HG03103 (cell line): ENCODE data around the gene C4orf50.
"Not testable (repeated sequence)": the region's sequence is repeated elsewhere in the genome, so short reads cannot be mapped to it uniquely, and the experiment has no call there.

Experiments
- ATAC-seq: cut with Tn5 transposase; IDR thresholded peaks from one replicate; pipeline ENCODE4 v1.9.1; 2021; ENCODE audit warnings: low read depth; ENCODE audit not compliant: unreplicated experiment

C4orf50 gene

GRCh38 chr4:6019316-6020263, 1.4 kb upstream of the C4orf50 start:
- ATAC-seq, result no peak

- no peak for ATAC-seq
Observed at GRCh38 chr4:6017800-6018199, 431 bp downstream of the C4orf50 start.

GRCh38 chr4:6017030-6017429, 1.2 kb downstream of the C4orf50 start:
- no peak for ATAC-seq

GRCh38 chr4:6013564-6013963, 4.7 kb downstream of the C4orf50 start:
- no peak for ATAC-seq

GRCh38 chr4:6012200-6012599, 6.0 kb downstream of the C4orf50 start:
- ATAC-seq, result no peak

- ATAC-seq, result no peak
Observed at GRCh38 chr4:6011686-6012085, 6.5 kb downstream of the C4orf50 start.

GRCh38 chr4:6011271-6011671, 7.0 kb downstream of the C4orf50 start:
- ATAC-seq, result no peak

- no peak for ATAC-seq
Observed at GRCh38 chr4:6010789-6011188, 7.4 kb downstream of the C4orf50 start.

GRCh38 chr4:6009452-6009851, 8.8 kb downstream of the C4orf50 start:
- ATAC-seq, result no peak

GRCh38 chr4:6008766-6009385, 9.4 kb downstream of the C4orf50 start:
- ATAC-seq, result no peak

- no peak for ATAC-seq
Observed at GRCh38 chr4:6008092-6008551, 10.1 kb downstream of the C4orf50 start.

- no peak for ATAC-seq
Observed at GRCh38 chr4:6005175-6005574, 13.1 kb downstream of the C4orf50 start.

- not testable (repeated sequence) for ATAC-seq
Observed at GRCh38 chr4:6003485-6003884, 14.7 kb downstream of the C4orf50 start.

GRCh38 chr4:6002926-6003325, 15.3 kb downstream of the C4orf50 start:
- ATAC-seq, result no peak

GRCh38 chr4:6002492-6002833, 15.8 kb downstream of the C4orf50 start:
- ATAC-seq, result no peak

GRCh38 chr4:6001680-6002491, 16.3 kb downstream of the C4orf50 start:
- no peak for ATAC-seq

- no peak for ATAC-seq
Observed at GRCh38 chr4:5999830-6000365, 18.3 kb downstream of the C4orf50 start.

- ATAC-seq, result no peak
Observed at GRCh38 chr4:5999356-5999755, 18.9 kb downstream of the C4orf50 start.

GRCh38 chr4:5998333-5998936, 19.8 kb downstream of the C4orf50 start:
- peak; percentile 77 for ATAC-seq

- ATAC-seq, result no peak
Observed at GRCh38 chr4:5996641-5997040, 21.6 kb downstream of the C4orf50 start.
